HG02678 (cell line): ENCODE data around the gene PARVA.

ENCODE experiments used
- ATAC-seq: cut with Tn5 transposase; IDR thresholded peaks from one replicate; pipeline ENCODE4 v1.9.1; 2021; ENCODE audit warnings: mild to moderate bottlenecking, moderate library complexity; ENCODE audit not compliant: unreplicated experiment

The PARVA gene

GRCh38 chr11:12402691-12403120 lies 25.3 kb downstream of the PARVA start:
- ATAC-seq: no peak

- ATAC-seq: no peak
Observed at GRCh38 chr11:12403122-12403996, 26.0 kb downstream of the PARVA start.

GRCh38 chr11:12403997-12404350 lies 26.6 kb downstream of the PARVA start:
- ATAC-seq: no peak

GRCh38 chr11:12404436-12404835 lies 27.1 kb downstream of the PARVA start:
- ATAC-seq: no peak

GRCh38 chr11:12408156-12408770 lies 30.9 kb downstream of the PARVA start:
- no peak for ATAC-seq

GRCh38 chr11:12409621-12410005 lies 32.2 kb downstream of the PARVA start:
- ATAC-seq: no peak

GRCh38 chr11:12410006-12410728 lies 32.8 kb downstream of the PARVA start:
- ATAC-seq: no peak

- ATAC-seq: no peak
Observed at GRCh38 chr11:12411393-12411792, 34.0 kb downstream of the PARVA start.

- no peak for ATAC-seq
Observed at GRCh38 chr11:12411806-12412727, 34.7 kb downstream of the PARVA start.

GRCh38 chr11:12413141-12414052 lies 36.0 kb downstream of the PARVA start:
- no peak for ATAC-seq

GRCh38 chr11:12414611-12415010 lies 37.2 kb downstream of the PARVA start:
- ATAC-seq: no peak

GRCh38 chr11:12415342-12415966 lies 38.1 kb downstream of the PARVA start:
- ATAC-seq: no peak

- no peak for ATAC-seq
Observed at GRCh38 chr11:12416552-12416951, 39.2 kb downstream of the PARVA start.

- ATAC-seq: no peak
Observed at GRCh38 chr11:12417691-12418611, 40.6 kb downstream of the PARVA start.

GRCh38 chr11:12420040-12420439 lies 42.7 kb downstream of the PARVA start:
- no peak for ATAC-seq

GRCh38 chr11:12420706-12421105 lies 43.3 kb downstream of the PARVA start:
- no peak for ATAC-seq

GRCh38 chr11:12421386-12421785 lies 44.0 kb downstream of the PARVA start:
- no peak for ATAC-seq

GRCh38 chr11:12426176-12426575 lies 48.8 kb downstream of the PARVA start:
- no peak for ATAC-seq
